CD4-positive, alpha-beta T cell treated with Interleukin-4 for 4 hours (primary cell): ENCODE measurements around the gene WWP2.
"Not testable (repeated sequence)": the region's sequence is repeated elsewhere in the genome, so short reads cannot be mapped to it uniquely, and the experiment has no call there.

Experiments
- DNase-seq: peaks from one replicate; pipeline ENCODE4 v3.0.0-alpha.2; 2020

WWP2 gene

DNA sequence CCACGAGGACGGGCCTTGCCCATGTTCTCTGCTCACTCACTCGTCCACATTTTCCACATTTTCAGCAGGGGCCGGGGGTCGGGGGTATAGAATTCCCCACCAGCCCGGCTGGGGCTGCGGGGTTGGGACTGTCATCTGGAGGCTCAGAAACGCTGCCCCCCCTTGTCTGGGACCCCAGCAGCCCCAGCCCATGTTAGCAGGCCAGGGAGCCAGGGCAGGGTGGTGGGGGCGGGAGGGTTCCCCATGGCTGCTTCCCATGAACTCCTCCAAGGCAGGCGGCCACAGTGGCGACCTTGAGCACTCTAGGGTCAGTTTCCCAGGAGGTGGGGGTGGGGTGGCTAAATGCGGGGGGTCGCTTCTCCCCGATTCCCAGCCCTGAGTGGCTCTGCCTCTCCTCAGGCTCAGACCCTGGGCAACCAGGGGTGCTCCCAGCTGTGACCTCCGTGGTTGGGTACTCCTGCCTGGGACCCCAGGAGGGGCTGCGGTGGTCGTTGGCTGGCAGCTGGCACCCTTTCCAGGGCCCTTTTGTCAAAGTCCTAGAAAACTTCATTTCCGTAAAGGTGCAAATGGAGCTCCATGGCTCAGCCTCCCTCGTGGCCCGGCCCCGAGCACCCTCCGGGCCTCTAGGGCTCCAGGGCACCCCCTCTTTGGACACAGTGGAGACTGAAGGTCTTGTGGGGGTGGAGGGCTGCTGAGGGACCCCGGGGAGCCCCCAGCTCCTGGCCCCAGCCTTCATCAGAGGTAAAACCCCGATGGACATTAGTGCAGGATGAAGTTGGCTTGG, 190.6 kb downstream of the WWP2 start:
- not testable (repeated sequence) for DNase-seq

DNA sequence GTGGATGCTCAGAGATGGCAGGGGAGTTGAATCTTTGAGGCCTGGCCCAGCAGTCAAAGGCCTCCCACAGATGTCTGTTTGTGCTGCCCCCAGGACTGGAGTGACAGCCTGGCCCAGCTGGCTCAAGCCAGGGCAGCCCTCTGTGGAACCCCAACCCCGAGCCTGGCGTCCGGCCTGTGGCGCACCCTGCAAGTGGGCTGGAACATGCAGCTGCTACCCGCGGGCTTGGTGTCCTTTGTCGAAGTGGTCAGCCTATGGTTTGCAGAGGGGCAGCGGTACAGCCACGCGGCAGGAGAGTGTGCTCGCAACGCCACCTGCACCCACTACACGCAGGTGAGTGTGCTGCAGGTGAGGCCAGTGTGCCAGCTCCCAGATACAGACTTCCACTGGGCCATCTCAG, 192.1 kb downstream of the WWP2 start:
- DNase-seq, result not testable (repeated sequence)

DNA sequence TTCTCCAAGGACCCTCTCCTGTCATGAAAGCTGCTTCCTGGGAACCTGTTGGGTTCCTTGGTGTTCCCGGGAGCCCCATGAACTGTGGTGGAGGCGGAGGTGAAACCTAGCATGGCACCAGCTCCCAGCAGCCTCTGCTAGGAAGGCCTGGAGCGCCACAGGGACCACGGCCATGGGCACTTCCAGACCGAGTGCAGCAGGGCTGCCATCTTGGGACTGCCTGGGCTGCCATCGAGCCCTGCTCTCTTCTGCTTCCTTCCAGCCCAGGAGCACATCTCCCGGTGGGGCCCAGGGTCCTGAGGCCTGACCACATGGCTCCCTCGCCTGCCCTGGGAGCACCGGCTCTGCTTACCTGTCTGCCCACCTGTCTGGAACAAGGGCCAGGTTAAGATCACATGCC, 201.2 kb downstream of the WWP2 start:
- DNase-seq, result not testable (repeated sequence)

DNA sequence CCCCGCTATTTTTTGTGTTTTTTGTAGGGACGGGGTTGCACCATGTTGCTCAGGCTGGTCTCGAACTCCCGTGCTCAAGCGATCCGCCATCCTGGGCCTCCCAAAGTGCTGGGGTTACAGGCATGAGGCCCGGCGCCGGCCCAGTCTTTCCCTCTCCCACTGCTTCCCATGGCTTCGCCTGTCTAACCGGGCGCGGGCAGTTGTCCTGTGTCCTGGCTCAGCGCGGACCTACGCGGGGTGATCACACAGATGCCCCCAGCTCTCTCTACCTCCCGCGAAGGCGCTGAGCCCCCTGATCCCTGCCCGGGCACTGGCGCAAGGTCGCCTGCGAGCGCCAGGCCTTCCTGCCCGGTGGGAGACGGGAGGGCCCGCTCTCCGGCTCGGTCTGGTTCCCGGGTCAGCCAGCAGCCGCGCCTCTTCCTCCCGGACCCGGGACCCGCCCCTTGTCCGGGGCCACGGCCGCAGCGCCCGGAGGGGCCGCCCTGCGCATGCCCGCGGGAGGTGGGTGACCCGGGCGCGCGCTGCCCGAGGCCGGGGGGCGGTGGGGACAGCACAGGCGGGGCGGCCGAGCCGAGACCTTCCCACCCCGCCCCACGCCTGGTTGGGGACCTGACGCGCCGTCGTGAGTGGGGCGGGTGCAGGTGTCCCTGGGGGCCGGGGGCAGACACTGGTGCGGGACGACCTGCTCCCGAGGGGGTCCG, 203.0 kb downstream of the WWP2 start:
- DNase-seq, result not testable (repeated sequence)

DNA sequence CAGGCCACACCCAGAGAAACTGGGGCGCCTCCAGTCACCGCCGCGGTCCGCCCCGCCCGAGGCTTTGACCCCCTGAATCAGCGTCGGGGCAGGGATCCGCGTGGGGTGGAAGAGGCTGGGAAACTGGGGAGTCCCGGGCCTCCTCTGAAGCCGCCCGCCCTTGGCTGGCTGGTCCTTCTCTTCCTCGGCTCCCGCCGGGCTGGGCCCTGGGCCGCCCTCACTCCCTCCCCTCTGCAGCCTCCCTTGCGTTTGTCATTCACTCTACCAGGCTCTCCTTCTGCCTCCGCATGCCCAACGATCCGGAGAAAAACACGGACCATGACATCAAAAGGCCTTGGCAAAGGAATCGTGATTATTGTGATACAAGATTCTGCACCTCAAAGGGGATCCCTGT, 203.5 kb downstream of the WWP2 start:
- not testable (repeated sequence) for DNase-seq

DNA sequence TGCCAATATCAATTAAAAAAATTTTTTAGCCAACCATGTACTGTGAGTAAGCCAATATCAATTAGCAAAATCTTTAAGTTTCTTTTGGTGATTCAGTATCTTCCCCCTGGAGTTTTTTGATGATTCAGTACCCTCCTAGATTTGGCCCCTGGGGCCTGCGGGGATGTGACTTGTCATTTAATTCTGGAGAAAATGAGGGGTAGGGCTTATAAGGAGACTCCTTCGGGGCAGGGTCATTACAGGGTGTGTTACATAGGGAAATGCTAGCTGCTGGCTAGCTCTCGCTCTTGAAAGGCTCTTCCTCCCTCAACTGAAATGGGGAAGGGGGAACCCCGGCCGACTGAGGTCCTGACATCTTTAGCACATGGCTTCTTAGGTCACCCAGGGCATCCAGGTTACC, 205.6 kb downstream of the WWP2 start:
- DNase-seq, result not testable (repeated sequence)

DNA sequence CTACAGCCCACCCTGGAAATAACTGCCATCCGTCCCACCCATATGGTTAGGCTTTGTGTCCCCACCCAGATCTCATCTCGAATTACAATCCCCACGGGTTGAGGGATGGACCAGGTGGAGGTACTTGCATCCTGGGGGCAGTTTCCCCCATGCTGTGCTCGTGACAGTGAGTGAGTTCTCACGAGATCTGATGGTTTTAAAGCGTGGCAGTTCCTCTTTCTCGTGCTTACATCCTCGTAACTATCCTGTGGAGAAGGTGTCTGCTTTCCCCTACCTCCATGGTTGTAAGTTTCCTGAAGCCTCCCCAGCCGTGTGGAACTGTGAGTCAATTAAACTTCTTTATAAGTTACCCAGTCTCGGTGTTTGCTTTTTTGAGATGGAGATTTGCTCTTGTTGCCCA, 206.0 kb downstream of the WWP2 start:
- not testable (repeated sequence) for DNase-seq

DNA sequence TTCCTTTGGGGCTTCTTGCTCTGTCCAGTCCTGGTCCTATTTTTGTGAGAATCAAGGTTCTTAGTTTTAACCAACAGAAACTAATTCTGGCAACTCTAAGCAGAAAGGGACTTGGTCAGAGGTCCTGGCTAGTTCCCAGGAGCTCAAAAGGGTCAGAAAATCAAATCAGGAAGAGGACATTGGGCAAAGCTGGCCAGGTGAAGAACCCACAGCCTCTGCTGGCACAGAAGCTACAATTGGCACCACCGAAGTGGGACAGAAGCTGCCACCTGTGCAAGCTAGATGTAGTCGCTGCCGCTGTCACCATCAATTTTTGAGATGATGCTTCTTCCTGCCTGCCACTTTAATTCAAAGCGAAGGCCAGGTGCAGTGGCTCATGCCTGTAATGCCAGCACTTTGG, 207.5 kb downstream of the WWP2 start:
- DNase-seq, result not testable (repeated sequence)

DNA sequence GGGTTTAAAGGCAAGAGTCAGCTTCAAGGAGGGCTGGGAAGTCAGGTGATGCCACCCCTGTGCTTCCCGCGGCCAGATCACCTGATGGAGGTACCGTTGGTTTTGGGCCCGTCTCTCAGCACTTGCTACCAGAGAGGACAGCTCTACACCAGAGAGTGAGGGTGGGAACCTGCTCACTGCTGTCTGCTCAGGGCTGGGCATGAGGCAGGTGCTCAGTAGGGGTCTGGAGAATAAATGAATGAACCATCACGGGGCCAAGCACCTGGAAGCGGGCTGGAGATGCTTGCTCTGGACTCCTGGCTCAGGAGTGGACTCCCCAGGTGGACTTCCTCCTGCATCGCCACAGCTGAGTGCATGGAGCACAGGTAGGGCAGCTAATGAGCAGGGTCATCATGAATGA, 210.0 kb downstream of the WWP2 start:
- DNase-seq, result not testable (repeated sequence)

DNA sequence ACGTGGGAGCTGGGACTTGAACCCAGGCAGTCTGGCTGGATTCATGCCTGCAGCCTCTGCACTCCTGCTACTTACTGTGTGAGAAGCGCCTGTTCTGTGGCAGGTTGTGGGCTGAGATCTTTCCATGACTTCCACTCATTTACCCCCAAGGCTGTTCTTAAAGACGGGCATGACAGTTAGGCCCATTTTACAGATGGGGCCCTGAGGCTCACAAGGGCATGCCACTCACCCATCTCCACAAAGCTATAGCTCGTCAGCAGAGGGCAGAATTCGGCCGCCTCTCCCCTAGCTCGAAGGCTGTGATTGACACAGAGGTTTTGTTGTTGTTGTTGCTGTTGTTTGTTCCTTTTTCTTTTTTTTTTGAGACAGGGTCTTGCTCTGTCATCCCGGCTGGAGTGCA, 210.8 kb downstream of the WWP2 start:
- DNase-seq, result not testable (repeated sequence)

DNA sequence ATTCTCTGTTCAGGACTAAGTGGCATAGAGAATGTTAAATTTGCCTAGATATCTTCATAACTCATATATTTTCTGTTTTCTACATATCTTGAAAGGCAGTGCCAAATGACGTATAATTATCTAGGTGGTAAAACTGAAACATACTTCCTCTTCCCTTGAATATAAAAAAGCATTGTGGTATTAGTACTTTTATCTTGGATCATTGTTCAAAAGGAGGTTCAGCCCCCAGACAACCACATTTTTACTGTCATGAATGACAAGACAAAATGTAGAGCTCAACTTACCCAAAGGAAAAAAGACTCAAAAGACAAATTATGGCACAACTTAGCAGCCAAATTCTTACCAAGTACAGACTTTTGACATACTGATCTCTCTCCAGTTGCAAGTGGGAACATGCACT, 223.1 kb downstream of the WWP2 start:
- not testable (repeated sequence) for DNase-seq
